Mesenteric fat pad (tissue), 1 donor: ENCODE data around the gene CDC16. TPM values are rescaled to one million over a fixed set of nuclear protein-coding genes. Genes with fewer than 3 reads are reported as not detected.
"Not testable (repeated sequence)": the region's sequence is repeated elsewhere in the genome, so short reads cannot be mapped to it uniquely, and the experiment has no call there.

ENCODE experiments used
- DNase-seq: peaks from one replicate; pipeline ENCODE4 v3.0.0-alpha.2; 2020; ENCODE audit warnings: low spot score
- total RNA-seq: library from RNA; stranded (reverse); fragmentation: NEBNext Ultra II Directional; extraction: Animal tissue kit (Norgen Biotek cat#: 25700); gene quantifications from one replicate; pipeline ENCODE4 v1.2.1, GENCODE V29; 2021
- donor health status: DM: yes; HTN: yes; CAD: no.

CDC16 gene
- total RNA-seq, 1 donor from 2014 or later = 70.0 TPM

DNA sequence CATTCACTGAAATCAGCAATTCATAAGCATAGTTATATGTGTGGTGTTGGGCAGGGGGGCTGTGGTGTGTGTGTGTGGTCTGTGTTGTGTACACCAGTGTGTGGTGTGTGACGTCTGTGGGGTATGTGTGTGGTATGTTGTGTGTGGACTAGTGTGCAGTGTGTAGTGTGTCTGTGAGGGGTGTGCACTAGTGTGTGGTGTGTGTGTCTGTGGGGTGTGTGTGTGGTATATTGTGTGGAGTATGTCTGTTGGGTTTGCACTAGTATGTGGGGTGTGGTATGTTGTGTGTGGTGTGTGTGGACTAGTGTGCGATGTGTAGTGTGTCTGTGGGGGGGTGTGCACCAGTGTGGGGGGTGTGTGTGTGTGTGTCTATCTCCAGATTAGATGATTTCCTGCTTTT is 7.2 kb upstream of the CDC16 start:
- no peak for DNase-seq

DNA sequence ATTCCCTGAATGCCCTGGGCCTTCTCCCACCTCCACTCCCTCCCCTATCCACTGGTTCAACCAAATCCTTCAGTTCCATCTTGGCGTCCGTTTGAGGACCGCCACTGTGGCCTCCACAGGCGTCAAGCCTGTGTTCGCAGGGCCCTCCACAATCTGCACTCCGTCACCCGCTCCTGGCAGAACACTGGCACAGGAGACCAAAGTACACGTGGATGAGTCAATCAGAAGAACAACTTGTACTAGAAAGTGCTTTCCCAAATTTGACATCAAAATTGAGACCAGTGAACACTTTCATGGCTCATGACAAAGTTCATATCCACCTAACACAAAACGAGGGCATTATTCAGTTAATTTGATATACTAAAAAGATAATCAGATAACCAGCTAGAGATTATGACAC is 6.5 kb upstream of the CDC16 start:
- no peak for DNase-seq

DNA sequence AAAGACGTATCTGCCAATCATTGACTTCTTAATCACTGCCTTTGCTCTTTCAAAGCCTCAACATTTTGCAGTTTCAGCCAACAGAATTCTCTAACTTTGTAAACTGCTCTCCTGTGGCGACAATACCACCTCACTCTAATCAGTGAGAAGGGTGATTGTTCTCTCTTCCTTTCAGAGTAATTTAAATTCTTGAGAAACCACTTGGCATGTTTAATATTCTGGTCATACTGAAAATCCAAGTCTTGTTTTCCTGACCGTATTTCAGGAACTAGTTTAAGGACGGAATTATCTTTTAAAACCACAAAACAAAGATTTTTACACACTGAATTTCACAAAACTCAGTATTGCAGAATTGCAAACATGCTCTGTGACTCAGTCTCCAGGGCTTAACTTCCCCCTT is 5.2 kb upstream of the CDC16 start:
- DNase-seq = no peak

DNA sequence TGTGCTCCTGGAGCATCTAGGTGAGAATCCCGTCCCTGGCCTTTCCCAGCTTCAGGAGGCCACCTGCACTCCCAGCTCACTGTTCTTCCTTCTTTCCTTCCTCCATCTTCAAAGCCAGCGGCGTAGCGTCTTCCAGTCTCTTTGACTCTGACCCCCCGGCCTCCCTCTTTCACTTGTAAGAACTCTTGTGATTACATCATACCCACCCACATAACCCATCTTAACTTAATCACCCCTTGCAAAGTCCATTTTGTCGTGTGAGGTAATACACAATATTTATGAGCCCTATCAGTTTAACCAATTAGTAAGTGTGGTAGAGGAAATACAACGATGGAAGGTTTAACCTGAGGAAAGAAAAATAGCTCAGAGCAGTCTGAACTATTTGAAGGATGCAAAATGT is 4.6 kb upstream of the CDC16 start:
- no peak for DNase-seq

DNA sequence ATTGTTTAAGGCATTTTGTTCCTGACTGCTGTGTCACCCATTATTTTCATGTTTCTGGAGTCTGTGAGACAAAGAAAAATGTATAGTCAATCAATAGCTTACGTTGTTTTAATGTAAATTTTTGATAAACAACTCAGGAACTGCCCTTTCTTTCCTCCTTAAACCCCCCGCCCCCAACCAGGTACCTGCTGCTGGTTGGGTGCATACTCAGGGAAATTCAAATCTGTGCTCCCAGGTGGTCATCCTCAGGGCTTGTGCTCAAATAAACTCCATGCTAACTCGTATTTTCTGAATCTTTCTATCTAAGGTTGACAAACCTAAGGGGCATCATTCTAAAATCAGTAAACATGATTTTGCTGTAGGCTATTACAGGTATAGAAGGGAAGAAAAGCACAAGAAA is 4.1 kb upstream of the CDC16 start:
- DNase-seq = no peak

DNA sequence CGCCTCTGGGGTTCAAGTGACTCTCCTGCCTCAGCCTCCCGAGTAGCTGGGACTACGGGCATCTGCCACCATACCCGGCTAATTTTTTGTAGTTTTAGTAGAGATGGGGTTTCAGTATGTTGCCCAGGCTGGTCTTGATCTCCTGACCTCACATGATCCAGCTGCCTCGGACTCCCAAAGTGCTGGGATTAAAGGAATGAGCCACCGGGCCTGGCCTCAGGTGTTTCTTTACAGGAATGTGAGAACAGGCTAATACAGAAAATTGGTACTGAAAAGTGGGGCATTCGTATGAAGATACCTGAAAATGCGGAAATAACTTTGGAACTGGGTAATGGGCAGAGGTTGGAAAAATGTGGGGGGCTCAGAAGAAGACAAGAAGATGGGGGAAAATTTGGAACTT is 2.8 kb upstream of the CDC16 start:
- DNase-seq = no peak

DNA sequence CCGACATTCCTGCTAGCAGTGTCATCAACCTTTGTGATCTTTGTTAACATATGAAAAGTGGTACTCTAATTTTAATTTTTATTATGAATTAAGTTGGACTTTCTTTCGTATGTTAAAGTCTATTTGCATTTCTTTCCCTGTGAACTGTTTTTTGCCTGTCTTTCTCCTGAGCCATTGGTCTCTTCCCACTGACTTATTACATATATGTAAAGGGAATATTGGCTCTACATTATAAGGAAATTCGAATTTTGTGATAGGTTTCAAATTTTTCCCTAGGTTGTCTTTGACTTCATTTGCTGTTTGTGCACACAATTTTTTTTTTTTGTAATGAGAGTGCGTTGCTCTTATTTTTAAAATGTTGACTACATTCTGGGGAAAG is 442 bp upstream of the CDC16 start:
- DNase-seq = no peak

DNA sequence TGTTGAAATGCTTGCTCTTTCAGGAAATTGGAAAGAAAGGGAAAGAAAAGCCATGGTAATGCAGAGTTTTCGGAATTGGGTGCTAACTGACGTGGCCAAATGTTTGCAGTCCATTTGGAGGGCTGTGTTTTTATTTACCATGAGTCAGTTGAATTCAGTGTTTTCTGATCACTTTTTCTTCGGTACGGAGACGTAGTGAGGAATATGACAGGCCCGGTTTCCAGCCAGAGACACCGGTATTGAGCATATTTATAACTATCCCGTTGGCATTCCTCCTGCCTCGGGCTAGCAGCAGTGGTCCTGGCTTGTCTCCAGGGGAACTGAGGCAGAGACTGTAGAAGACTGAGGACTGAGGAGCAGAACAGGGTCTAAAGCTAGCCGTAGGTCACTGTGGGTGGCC is 1.0 kb downstream of the CDC16 start:
- no peak for DNase-seq

DNA sequence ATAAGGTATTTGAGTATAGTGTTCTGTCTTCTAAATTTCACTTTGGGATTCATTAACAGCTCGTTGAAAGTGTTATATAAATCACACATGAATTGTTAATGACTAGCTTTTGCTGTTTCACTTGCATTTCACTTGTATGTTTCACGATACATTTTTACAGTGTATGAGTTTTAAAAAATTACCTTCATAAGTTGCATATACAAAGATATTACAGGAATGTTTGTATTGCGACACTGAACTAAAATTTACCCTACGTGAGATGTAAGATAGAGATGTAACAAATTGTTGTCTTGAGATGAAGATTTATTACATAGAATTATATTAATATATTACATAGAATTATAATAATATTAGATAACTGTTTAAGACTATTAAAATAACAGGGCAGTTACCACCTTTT is 1.5 kb downstream of the CDC16 start:
- no peak for DNase-seq

DNA sequence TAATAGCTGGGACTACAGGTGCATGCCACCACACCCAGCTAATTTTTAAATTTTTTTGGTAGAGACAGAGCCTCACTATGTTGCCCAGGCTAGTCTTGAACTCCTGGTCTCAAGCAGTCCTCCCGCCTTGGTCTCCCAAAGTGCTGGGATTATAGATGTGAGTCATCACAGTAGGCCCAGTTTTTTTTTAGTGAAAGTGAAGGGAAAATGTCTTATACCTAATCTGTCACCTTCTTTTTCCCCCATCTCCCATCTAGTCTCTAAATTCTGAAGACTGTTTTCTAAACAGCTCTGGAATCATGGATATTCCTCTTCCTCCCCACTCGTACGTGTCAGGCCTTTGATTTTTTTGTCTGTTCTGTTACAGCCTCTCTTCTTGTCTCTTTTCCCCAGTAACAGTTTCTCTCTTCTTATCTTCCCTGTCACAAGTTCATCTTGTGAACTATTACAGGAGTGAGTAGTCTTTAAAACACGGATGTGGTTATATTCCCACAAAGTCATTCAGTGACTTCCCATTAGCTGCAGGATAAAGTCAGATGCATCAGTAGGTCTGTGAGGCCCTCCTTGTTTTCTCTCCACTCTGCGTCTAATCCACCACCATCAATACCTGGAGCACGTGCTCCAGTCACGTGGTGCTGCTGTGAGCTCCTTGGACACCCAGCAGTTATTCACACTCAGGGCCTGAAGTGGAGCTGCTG is 2.9 kb downstream of the CDC16 start:
- no peak for DNase-seq

DNA sequence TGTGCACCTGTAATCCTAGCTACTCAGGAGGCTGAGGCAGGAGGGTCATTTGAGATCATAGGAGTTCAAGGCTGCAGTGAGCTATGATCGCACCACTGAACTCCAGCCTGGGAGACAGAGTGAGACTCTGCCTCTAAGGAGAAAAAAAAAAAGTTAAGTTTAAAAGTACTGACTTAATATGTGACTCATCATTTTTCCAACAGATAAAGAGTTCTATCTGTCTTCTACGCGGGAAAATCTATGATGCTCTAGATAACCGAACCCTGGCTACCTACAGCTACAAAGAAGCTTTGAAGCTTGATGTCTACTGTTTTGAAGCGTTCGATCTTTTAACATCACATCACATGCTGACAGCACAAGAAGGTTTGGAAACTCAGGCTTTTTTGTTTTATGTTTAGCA is 7.2 kb downstream of the CDC16 start:
- DNase-seq = no peak

DNA sequence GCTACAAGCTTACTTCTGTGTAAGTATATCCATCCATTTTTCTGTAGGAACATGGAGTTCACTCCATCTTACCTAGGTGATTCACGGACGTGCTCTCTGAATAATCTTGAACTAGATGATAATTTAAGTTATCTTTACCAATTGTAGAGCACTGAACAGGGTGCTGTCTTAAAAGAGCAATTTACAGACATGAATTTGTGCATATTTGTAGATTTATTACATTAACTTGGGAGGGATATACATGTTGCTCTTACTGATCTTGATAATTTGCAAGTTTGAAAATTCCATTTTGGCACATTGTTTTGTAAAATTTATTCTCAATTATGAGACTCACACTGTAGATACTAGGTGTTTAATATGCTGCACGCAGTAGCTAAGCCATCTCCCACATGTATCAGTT is 9.3 kb downstream of the CDC16 start:
- DNase-seq = no peak

DNA sequence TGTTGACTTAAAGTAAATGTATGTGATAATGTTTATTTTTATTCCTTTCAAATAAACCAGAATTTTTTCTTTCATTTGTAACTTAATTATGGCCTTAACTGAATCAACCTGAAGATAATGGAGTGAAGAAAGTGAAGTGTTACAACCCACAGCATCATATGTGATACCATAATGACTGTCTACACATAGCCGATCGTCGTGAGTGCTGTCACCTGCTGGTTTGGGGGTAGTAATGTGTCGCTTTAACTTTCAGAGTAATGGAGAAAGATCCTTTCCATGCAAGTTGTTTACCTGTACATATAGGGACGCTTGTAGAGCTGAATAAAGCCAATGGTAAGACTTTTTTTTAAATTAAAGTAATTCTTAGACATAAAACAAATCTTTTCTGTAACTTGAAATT is 9.9 kb downstream of the CDC16 start:
- no peak for DNase-seq

DNA sequence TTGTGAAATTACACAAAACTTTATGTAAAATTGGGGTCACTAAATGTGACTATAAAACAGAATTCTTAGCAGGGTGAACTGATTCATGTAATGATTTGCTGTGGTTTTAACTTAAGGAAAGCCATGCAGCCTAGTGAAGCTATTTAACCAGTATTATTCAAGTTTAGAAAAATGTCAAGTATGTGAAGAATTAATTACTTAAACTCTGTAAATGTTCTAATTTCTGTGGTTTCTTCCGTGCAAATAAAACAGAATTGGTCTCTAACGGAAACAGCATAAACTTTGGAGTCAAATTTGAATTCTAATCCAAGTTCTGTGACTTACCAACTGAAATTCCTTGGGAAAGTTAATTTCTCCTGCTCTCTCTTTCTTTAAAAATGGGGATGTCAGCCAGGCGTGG is 13.3 kb downstream of the CDC16 start:
- DNase-seq = no peak

DNA sequence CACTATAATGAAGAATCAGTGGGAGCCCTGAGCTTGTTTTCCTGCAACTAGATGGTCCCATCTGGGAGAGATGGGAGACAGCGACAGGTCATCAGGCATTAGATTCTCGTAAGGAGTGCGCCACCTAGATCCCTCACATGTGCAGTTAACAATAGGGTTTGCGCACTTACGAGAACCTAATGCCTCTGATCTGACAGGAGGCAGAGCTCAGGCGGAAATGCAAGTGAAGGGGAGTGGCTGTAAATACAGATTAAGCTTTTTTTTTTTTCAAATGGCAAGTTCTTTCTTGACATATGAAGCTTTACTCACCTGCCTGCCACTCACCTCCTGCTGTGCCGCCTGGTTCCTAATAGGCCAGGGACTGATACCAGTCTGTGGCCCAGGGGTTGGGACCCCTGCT is 14.4 kb downstream of the CDC16 start:
- no peak for DNase-seq

DNA sequence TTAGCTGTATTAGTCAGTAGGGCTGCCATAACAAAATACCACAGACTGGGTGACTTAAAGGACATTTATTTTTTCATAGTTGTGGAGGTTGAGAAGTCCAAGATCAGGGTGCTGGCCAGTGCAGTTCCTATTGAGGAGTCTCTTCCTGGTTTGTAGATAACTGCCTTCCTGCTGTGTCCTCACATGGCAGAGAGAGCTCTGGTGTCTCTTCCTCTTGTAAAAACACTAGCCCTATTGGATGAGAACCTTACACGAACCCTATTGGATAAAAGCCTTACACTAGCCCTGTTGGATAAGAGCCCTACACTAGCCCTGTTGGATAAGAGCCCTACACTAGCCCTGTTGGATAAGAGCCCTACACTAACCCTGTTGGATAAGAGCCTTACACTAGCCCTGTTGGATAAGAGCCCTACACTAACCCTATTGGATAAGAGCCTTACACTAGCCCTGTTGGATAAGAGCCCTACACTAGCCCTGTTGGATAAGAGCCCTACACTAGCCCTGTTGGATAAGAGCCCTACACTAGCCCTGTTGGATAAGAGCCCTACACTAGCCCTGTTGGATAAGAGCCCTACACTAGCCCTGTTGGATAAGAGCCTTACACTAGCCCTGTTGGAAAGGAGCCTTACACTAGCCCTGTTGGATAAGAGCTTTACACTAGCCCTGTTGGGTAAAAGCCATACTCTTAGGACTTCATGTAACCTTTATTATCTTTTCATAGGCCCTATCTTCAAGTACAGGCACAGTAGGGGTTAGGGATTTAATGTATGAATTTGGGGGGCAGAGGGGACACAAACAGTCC is 17.1 kb downstream of the CDC16 start:
- not testable (repeated sequence) for DNase-seq

DNA sequence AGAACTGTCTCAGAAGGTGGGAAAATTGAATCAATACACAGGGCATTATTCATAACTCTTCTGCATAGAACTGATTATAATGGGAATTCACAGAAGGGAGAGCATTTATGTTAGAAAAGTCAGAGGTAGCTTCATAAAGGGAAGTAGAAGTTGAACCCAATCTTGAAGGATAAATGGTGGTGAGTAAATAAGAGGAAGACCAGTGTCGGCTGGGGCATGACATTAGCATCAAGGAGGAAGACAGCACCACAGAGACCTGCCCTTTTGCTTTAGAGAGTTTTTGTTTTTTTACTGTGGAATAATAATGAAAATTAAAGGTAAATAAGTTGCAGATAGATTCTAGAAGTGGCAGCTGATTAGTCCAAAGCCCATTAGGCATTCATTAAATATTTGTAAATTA is 21.9 kb downstream of the CDC16 start:
- DNase-seq = no peak

DNA sequence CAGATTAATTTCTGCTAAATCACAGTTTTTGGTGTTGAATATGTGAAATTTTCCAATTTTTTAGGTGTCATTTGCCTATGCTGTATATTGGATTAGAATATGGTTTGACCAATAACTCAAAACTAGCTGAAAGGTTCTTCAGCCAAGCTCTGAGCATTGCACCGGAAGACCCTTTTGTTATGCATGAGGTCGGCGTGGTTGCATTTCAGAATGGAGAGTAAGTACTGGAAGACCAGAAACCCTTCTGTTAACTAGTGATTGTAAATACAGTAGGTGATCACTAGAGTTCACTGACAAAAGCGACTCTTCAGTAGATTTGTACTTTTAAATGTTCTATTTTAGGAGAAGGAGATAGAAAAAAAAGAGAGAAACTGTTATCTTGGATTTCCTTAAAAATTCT is 22.3 kb downstream of the CDC16 start:
- no peak for DNase-seq

DNA sequence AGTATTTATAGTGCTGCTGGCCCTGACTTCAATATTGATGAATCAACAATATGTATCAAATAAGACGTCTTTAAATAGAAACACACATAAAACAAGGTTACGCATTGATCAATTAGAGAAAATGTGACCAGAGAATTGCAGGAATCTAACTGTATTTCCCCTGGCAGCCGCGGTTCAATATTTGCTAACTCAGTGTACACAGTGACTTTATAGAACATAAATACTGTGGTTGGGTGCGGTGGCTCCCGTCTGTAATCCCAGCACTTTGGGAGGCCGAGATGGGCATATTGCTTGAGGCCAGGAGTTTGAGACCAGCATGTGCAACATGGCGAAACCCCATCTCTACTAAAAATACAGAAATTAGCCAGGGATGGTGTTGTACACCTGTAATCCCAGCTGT is 23.9 kb downstream of the CDC16 start:
- no peak for DNase-seq

DNA sequence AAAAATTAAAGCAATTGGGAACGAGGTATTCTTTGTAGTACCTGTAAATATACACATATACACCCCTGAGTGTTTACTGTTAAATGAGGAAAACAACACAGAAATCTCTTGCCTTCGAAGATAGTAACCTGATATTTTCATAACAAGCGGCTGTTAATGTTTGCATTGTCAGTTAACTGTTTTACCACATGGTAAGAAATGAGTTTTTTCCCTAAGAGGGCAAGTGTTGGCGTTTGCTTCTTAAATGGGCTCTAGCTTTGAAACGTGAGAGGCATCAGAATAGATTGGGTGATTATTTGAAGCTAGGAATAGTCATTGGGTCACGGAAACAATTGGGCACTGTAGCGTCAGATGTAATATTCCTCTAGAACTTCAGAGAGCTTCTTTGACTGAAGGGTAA is 24.7 kb downstream of the CDC16 start:
- no peak for DNase-seq

DNA sequence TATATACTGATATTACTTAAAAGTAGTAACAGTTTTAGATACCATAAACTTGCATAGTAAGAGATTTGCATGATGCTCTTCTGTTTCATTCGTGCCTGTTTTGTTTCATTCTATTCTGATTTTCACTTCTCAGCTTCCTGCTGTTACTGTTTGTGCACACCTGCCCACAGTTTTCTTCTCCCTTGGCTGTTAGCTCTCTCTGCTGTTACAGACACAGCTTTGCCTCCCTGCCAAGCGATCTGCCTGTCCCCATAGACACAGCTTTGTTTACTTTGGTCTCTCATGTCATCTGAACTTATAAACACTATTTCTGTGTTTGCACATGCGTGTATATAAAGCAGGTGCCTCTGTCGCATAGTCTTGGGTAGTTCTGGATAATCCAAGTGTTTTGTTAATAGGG is 25.3 kb downstream of the CDC16 start:
- no peak for DNase-seq

DNA sequence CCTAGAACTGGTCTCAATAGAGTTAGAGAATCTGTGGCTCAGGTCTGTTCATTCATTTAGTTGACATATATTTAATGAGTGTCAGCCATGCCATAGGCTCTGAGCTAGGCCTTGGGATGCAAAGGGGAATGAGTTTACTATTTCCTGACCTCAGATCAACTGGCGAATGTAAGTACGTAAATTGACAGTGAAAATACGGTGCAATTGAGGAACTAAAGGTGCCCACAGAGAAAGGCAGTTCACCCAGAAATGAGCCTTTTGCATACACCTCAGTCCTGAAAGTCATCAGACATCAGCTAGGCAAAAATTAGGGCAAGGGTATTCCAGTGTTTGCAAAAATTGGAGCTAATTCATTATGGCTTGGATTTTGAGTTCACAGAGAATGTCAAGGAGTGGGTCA is 26.1 kb downstream of the CDC16 start:
- no peak for DNase-seq

DNA sequence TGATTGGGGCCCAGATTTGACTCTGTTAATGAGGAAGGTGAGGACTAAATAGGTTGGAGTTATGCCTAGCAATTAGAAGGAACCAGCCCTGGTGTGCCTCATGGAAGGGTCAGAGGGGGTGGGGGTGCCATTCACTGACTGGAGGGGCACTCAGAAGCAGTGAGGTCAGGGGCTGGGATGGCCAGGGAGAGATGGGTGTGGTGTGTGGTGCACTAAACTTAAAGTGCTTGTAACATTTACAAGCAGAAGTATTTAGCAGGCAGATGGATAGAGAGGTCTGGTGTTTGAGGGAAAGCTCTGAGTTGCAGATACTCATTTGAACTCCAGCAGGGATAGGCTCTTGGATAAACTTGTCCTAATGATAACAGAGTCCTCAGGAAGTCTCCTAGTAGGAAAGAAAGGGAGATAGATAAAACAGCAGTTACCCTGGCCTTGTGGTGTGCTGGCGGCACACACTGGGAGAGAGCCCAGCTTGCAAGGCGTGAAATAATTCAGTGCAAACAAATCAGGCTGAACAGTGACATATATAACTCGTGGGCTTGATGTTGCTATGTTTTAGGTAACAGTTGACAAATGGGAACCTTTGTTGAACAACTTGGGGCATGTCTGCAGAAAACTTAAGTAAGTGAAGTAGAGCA is 26.8 kb downstream of the CDC16 start:
- DNase-seq = no peak
